HG03571 (cell line): ENCODE results near the gene NRSN2.
A peak's percentile ranks its signal among the peaks of the same experiment; 100 is the strongest.
"Not testable (repeated sequence)": the region's sequence is repeated elsewhere in the genome, so short reads cannot be mapped to it uniquely, and the experiment has no call there.

Source experiments
- ATAC-seq: cut with Tn5 transposase; IDR thresholded peaks from one replicate; pipeline ENCODE4 v1.9.1; 2021; ENCODE audit not compliant: unreplicated experiment

The NRSN2 gene

GRCh38 chr20:325045-325888 is 21.6 kb upstream of the NRSN2 start, which contains the start of gene SOX12:
SOX12 (plus strand) TSS chr20:325552; CDS start chr20:325925, 373 bp downstream.
- peak; percentile 71 for ATAC-seq

GRCh38 chr20:325889-326644 is 20.8 kb upstream of the NRSN2 start:
- peak; percentile 4 for ATAC-seq

GRCh38 chr20:326645-327185 is 20.2 kb upstream of the NRSN2 start:
- ATAC-seq = no peak

GRCh38 chr20:327186-328026 is 19.5 kb upstream of the NRSN2 start:
- ATAC-seq = no peak

DNA sequence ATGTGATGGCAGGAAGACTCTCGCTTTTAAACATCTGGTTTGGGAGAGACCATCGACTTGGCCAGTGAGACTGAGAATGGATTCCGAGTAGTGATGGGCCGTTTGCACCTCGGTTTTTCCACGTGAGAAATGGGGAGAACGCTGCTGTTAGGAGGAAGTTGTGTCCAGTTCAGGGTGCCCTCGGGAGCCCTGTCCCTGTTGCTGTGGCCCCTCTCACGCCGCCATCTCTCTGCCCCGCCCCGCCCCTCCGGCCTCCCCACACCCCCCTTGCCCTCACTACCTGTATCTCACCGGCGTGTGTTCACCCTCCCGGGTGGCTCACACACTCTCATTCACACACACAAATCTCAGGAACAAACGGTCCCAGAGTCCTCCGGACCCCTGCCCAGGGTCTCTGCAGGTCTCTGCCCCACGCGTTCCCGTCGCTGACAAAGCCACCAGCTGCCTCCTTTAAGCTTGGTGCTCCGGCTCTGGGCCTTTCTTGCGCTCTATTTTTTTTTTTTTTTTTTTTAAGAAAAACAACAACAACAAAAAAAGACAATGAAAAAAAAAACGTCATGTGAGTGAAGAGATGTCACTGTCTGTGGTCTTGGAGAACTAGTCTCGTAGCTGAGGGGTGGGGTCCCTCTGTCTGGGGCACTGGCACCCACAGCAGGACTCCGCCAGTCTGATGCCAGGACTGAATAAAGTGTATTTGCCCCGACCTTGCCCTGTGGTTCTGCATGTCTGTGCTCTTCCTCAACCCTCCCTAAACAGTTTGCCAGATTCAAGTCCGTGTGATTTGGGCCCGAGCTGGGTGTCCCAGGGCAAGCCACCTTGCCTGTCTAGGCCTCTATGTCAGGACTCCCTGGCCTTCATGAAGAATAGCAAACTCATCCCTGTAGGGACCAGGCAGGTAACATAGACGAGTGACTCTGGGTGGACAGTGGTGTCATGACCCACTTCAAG is 18.6 kb upstream of the NRSN2 start:
- ATAC-seq = no peak

- no peak for ATAC-seq
Observed at GRCh38 chr20:328975-329695, 17.8 kb upstream of the NRSN2 start.

DNA sequence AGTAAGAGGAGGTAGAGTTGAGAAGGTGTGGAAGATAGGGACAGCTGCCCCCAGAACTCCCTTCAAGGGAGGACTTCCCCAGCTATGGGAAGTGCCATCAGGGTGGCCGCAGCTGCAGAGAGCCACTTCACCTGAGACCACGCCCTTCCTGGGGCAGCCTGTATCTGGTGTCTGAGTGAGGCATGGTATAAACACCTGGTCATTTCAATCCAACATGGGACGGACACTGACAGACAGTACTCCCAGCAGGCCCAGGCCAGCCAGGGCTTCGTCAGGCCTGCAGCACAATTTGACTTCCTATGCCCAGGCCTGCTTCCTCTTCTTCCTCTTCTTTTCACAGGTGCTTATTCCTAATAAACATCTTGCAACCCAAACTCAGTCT is 17.1 kb upstream of the NRSN2 start:
- no peak for ATAC-seq

DNA sequence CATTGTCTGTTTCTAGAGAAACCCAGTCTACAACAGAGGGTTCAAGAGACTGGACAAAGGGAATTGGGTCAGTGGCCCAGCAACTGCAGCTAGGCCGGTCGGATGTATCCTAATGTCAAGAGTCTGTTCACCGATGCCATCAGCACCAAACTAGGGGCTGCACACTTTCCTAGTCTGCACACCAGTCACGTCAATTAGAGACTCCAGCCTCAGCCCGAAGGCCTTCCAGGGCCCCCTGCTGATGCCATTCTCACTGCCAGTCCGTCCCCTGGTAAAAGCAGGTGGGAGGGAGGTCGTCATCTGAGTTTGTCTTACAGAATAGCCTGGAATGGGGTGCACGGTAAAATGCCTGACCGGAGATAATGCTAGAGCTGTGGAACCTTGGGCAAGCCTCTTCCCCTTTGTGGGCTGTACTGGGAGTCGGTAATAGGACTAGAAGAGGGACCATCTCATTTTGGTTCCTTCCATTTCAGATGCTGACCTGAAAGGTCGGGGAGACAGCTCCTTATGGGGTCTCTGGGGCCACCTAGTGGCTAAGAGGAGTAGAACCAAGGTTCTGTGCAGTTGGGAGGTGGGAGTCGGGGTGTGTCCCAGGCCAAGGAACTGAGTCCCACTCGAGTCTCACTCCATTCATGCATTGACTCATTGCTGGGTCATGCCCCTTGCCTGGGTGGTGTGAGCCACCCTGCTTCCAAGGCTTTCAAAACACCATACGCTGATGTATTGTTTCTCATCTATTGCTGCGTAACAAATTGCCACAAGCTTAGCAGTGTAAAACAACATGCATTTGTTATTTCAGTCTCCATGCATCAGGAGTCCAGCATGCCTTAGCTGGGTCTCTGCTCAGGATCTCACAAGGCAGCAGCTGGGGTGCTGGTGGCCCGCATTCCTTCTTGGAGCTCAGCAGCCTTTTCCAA is 16.4 kb upstream of the NRSN2 start:
- ATAC-seq = no peak

- ATAC-seq = no peak
Observed at GRCh38 chr20:334578-334977, 12.3 kb upstream of the NRSN2 start.

GRCh38 chr20:336040-336439 is 10.9 kb upstream of the NRSN2 start:
- ATAC-seq = not testable (repeated sequence)

GRCh38 chr20:341682-342081 is 5.2 kb upstream of the NRSN2 start:
- no peak for ATAC-seq

GRCh38 chr20:343107-343506 is 3.8 kb upstream of the NRSN2 start:
- no peak for ATAC-seq

DNA sequence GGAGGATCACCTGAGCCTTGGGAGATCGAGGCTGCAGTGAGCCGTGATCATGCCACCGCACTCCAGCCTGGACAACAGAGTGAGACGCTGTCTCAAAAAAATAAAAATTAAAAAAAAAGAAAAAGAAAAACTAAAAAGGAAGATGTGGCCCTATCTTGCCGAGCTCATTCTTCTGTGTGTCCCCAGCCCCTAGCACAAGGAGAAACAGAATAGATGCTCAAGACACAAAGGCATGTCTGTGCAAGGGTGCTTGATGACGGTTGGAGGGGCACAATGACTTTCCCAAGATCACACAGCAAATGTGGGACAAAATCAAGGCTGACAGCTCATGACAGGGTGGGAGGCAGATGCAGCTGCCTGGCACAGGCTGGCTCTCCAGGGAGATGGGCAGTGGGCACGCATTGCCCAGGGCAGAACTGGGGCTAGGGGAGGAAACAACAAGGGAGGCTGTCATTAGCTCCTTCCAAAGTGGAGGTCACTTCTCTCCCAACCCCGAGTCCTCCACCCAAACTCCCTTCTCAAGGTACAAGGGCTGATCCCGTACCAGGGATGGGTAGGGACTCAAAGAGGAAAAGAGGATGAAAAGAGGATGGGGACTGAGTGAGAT is 775 bp upstream of the NRSN2 start:
- ATAC-seq = no peak

DNA sequence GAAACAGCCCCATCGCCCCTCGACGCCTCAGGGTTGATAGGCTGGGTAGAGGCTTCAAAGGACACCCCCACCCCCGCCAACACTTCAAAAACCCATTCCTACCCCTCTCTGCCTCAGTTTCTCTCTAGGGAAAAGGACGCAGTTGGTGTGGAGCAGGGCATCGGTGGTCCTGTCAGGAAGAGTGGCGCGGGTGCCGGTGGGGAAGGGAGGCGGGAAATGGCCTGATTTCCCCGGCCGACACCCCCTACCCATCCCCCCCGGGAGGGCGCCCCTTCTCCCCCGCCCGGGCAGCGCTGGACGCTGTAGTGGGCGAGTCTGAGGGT is 367 bp downstream of the NRSN2 start:
- ATAC-seq = peak; percentile 8

- ATAC-seq = peak; percentile 61
Observed at GRCh38 chr20:347640-348484, 951 bp downstream of the NRSN2 start.

- ATAC-seq = no peak
Observed at GRCh38 chr20:348972-349841, 2.3 kb downstream of the NRSN2 start.
